Right lobe of liver (tissue), 6 donors: Measurements from ENCODE around the gene QRICH2. TPM values are rescaled to one million over a fixed set of nuclear protein-coding genes. Genes with fewer than 3 reads are reported as not detected.
A peak's percentile ranks its signal among the peaks of the same experiment; 100 is the strongest.

ENCODE experiments used
- ATAC-seq, 4 donors: fragments of 200-7000 bp; cut with Tn5 transposase; one replicate each; pipeline ENCODE4 v1.9.1; 2020; ENCODE audit warnings: mild to moderate bottlenecking in 4 of 4, moderate library complexity in 4 of 4
- DNase-seq, 3 donors: peaks; one replicate each; pipeline ENCODE4 v3.0.0-alpha.2; 2020
- H3K27ac ChIP-seq, 3 donors: fragments of 200-600 bp; one replicate each; pipeline ENCODE4 v1.8.0; 2022
- H3K27me3 ChIP-seq, 2 donors: fragments of 200-600 bp; one replicate each; pipeline ENCODE4 v1.8.0; 2022
- H3K36me3 ChIP-seq, 4 donors: fragments of 200-600 bp; sonication (generic) in 1 of 4; one replicate each; pipeline versions ENCODE4 v1.5.1 to v1.8.0; 2017 to 2022; ENCODE audit warnings: control low read depth in 1 of 4
- H3K4me1 ChIP-seq, 4 donors: fragments of 200-600 bp; sonication (generic) in 1 of 4; one replicate each; pipeline versions ENCODE4 v1.5.1 to v1.8.0; 2017 to 2022; ENCODE audit warnings: control low read depth in 1 of 4
- H3K4me3 ChIP-seq, 3 donors: fragments of 200-600 bp; one replicate each; pipeline ENCODE4 v1.8.0; 2022
- H3K9me3 ChIP-seq, 4 donors: fragments of 200-600 bp; sonication (generic) in 1 of 4; one replicate each; pipeline versions ENCODE4 v1.5.1 to v1.8.0; 2017 to 2022; ENCODE audit warnings: control low read depth in 1 of 4
- POLR2A ChIP-seq: fragments of 450-650 bp; IDR thresholded peaks from one replicate; pipeline ENCODE4 v1.6.1; 2017; ENCODE audit warnings: antibody characterized with exemption, mild to moderate bottlenecking
- WGBS: methylation state at CpG from one replicate; pipeline ENCODE4 v1.1.6; 2018; ENCODE audit warnings: low coverage, low lambda C conversion rate; ENCODE audit not compliant: insufficient coverage; ENCODE audit errors: missing lambda C conversion rate; 5-methylcytosine and 5-hydroxymethylcytosine counted together
- intact Hi-C, 2 donors: fragments of 100-400 bp; cut with DNase I; formaldehyde crosslinking; loops; one replicate each; pipeline versions ENCODE4 v1.11.2 to v1.14.1; 2022
- total RNA-seq, 6 experiments: library from RNA; depleted of rRNA in 2 of 6; stranded (reverse); fragments of >200 nt in 2 of 6; fragmentation: NEBNext Ultra II Directional in 3 of 6; extraction: Animal tissue kit (Norgen Biotek cat#: 25700) in 3 of 6; gene quantifications; one replicate each; pipeline versions ENCODE4 v1.1.0 to v1.2.4, GENCODE V29; 2016 to 2023
- TF ChIP-seq, protein P1 (sequence below), 4 donors: fragments of 200-600 bp in 3 of 4; fragments of 450-650 bp in 1 of 4; IDR thresholded peaks; one replicate each; pipeline versions ENCODE4 v1.5.1 to v1.8.0; 2016 to 2022; ENCODE audit warnings: antibody characterized with exemption in 4 of 4, mild to moderate bottlenecking in 2 of 4
- donor health status: DM: no; HTN: yes; CAD: no.
- donor health status: DM: no; HTN: no; CAD: no.
- donor health status: DM: no; HTN: no; CAD: no.
- donor health status: DM: no; HTN: yes; CAD: no.
- donor health status: DM: no; HTN: yes; CAD: no.

The QRICH2 gene
- total RNA-seq, 6 experiments from 2014 or later: 0.43 to 2.2 (median 1.5) TPM

DNA sequence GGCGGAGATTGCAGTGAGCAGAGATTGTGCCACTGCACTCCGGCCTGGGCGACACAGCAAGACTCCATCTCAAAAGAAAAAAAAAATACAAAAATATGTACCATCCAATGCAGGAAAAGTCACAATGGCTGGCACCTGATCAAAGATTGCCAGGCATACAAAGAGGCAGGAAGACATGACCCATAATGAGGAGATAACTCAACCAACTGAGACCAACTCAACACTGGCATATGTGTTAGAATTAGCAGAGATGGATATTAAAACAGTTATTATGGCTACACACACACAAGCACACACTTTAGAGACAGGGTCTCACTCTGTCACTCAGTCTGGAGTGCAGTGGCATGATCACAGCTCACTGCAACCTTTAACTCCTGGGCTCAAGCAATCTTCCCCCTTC is 10.6 kb downstream of the QRICH2 start:
- Histone ChIP-seq H3K36me3 (peaks cover 0 to 5% (median 0%) of the 10 kb centered on the region in 4 donors), H3K4me3 (no peak overlapping the region), H3K27me3 (no peaks in the 10 kb centered on the region), H3K4me1 (no peaks in the 10 kb centered on the region), H3K9me3 (no peaks in the 10 kb centered on the region), H3K27ac (no peak overlapping the region)
- ATAC-seq: no peak
- no peak for DNase-seq
- TF ChIP-seq, protein P1, sequence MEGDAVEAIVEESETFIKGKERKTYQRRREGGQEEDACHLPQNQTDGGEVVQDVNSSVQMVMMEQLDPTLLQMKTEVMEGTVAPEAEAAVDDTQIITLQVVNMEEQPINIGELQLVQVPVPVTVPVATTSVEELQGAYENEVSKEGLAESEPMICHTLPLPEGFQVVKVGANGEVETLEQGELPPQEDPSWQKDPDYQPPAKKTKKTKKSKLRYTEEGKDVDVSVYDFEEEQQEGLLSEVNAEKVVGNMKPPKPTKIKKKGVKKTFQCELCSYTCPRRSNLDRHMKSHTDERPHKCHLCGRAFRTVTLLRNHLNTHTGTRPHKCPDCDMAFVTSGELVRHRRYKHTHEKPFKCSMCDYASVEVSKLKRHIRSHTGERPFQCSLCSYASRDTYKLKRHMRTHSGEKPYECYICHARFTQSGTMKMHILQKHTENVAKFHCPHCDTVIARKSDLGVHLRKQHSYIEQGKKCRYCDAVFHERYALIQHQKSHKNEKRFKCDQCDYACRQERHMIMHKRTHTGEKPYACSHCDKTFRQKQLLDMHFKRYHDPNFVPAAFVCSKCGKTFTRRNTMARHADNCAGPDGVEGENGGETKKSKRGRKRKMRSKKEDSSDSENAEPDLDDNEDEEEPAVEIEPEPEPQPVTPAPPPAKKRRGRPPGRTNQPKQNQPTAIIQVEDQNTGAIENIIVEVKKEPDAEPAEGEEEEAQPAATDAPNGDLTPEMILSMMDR (IDR thresholded peaks at IDR 0.05): no peak
- no peak for TF ChIP-seq POLR2A
- intact Hi-C loops: no loop called here
- 92% methylated on average over 3 of the region's 3 CpGs for WGBS

DNA sequence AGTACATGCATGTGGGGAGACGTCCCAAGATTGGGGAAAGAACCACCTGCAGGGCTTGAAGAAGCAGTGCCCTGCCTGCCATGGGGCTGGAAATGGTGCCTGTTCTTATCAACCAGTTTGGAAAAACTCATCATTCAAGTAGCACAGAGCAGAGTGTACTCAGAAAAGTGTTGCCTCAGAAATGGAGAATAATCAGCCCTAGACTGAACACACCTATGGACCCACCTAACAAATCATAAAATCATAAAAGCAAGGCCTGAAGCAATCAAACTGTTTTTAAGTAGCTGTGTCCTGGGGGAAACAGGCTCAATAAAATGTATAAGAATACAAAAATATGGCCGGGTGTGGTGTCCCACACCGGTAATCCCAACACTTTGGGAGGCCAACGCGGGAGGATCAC is 11.2 kb downstream of the QRICH2 start:
- H3K36me3 ChIP-seq: peaks cover 0 to 5% (median 0%) of the 10 kb centered on the region in 4 donors
- intact Hi-C loops: no loop called here
- DNase-seq: no peak
- TF ChIP-seq, protein P1 (IDR thresholded peaks at IDR 0.05): no peak
- no peak for TF ChIP-seq POLR2A
- H3K27me3 ChIP-seq: no peaks in the 10 kb centered on the region
- WGBS: 98% methylated on average over 5 of the region's 5 CpGs
- H3K9me3 ChIP-seq: no peaks in the 10 kb centered on the region
- H3K27ac ChIP-seq: no peak overlapping the region
- no peak for ATAC-seq
- no peaks in the 10 kb centered on the region for H3K4me1 ChIP-seq
- no peak overlapping the region for H3K4me3 ChIP-seq

DNA sequence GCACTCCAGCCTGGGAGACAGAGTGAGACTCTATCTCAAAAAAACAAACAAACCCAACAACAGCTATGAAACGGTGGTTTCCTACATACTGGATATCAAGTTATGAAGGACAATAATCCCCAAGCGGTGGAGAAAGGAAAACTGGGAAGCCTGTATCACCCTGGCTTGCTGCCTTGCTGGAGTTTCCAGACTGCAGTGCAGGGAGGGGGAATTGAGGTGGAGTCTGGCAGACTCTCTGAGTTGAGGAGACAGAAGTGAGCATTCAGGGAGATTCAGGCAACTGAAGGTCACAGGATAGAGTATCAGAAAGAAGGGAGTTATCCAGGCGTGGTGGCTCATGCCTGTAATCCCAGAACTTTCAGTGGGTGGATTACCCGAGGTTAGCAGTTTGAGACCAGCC is 11.9 kb downstream of the QRICH2 start:
- 72% methylated on average over 3 of the region's 4 CpGs for WGBS
- intact Hi-C loops: no loop called here
- Histone ChIP-seq H3K27me3 (no peaks in the 10 kb centered on the region), H3K27ac (no peak overlapping the region), H3K4me3 (no peak overlapping the region), H3K4me1 (no peaks in the 10 kb centered on the region), H3K9me3 (no peaks in the 10 kb centered on the region), H3K36me3 (peaks cover 0 to 5% (median 0%) of the 10 kb centered on the region in 4 donors)
- DNase-seq (no peak), ATAC-seq (no peak)
- TF ChIP-seq, protein P1 (IDR thresholded peaks at IDR 0.05): no peak
- no peak for TF ChIP-seq POLR2A

DNA sequence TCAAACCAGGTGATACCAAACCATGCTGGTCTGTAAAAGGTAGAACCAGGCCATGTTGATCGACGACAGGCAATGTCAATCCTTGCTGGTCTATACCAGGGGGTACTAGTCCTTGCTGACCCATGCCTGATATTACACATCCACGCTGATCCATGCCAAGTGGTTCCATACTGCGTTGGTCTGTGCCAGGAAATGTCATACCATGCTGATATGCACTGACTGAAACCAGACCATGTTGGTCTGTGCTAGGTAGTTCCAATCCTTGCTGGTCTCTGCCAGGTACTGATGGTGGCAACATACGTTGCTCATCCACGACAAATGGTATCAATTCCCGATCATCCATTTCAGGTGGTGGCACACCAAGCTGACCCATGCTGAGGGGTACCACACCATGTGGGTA is 15.0 kb downstream of the QRICH2 start:
- Histone ChIP-seq H3K36me3 (peaks cover 0 to 5% (median 0%) of the 10 kb centered on the region in 4 donors), H3K27me3 (no peaks in the 10 kb centered on the region), H3K4me3 (no peak overlapping the region), H3K27ac (no peak overlapping the region), H3K9me3 (no peaks in the 10 kb centered on the region), H3K4me1 (no peaks in the 10 kb centered on the region)
- WGBS: no CpG with 5 or more reads among the region's 7 CpGs
- no peak for DNase-seq
- intact Hi-C loops: no loop called here
- no peak for TF ChIP-seq POLR2A
- TF ChIP-seq, protein P1 (IDR thresholded peaks at IDR 0.05): no peak
- peak in 1 of 4 donors; percentile 22 for ATAC-seq

DNA sequence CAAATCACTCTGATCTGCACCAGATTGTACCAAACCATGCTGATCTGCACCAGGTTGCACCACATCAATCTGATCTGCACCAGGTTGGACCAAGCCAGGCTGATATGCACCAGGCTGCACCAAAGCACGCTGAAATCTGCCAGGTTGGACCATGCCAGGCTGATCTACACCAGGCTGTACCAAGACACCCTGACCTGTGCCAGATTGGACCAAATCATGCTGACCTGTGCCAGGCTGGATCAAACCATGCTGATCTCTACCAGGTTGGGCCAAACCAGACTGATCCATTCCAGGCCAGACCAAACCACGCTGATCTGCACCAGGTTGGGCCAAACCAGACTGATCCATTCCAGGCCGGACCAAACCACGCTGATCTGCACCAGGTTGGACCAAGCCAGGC is 15.5 kb downstream of the QRICH2 start:
- H3K4me3 ChIP-seq: no peak overlapping the region
- H3K36me3 ChIP-seq: peaks cover 0 to 5% (median 0%) of the 10 kb centered on the region in 4 donors
- no peaks in the 10 kb centered on the region for H3K27me3 ChIP-seq
- no peaks in the 10 kb centered on the region for H3K4me1 ChIP-seq
- no peaks in the 10 kb centered on the region for H3K9me3 ChIP-seq
- intact Hi-C loops: no loop called here
- ATAC-seq (peak in 1 of 4 donors; percentile 41), DNase-seq (no peak)
- WGBS: no CpG with 5 or more reads among the region's 4 CpGs
- no peak for TF ChIP-seq POLR2A
- TF ChIP-seq, protein P1 (IDR thresholded peaks at IDR 0.05): no peak
- H3K27ac ChIP-seq: no peak overlapping the region
